ENCODE data around the gene RBM47. TPM values are rescaled to one million over a fixed set of nuclear protein-coding genes. Genes with fewer than 3 reads are reported as not detected.

The RBM47 gene
- total and polyA plus RNA-seq, 4 experiments from 2014 or later = 0.10 to 1.5 (median 0.87) TPM

- no peak overlapping the region for H3K27ac Mint-ChIP-seq
- POLR2A ChIA-PET (ENCODE audit: partially characterized antibody) = no interaction called here
Measured at GRCh38 chr4:40506066-40506465, 123.6 kb downstream of the RBM47 start.

GRCh38 chr4:40502934-40503333 lies 126.7 kb downstream of the RBM47 start:
- Histone ChIP-seq H3K27me3 (ENCODE audit: insufficient read depth, low read length) (no peaks in the 10 kb centered on the region), H3K4me1 (ENCODE audit: insufficient read depth, low read length) (no peaks in the 10 kb centered on the region), H3K9me3 (ENCODE audit: control insufficient read depth in 1 of 2, low read length in 2 of 2) (no peaks in the 10 kb centered on the region), H3K27ac (ENCODE audit: low read depth, low read length) (no peak overlapping the region), H3K36me3 (ENCODE audit: insufficient read depth, low read length) (no peaks in the 10 kb centered on the region), H3K4me3 (ENCODE audit: low read length in 2 of 2) (no peak overlapping the region)
- intact Hi-C loops (cut with micrococcal nuclease) = no loop called here
- no peaks in the 10 kb centered on the region for H3K9me3 Mint-ChIP-seq
- ChIA-PET CTCF (ENCODE audit: partially characterized antibody) (no interaction called here), POLR2A (ENCODE audit: partially characterized antibody) (no interaction called here)
- H3K36me3 Mint-ChIP-seq = no peaks in the 10 kb centered on the region
- no peak for DNase-seq
- H3K4me3 Mint-ChIP-seq = no peak overlapping the region
- H3K4me1 Mint-ChIP-seq = peaks cover 0 to 5% (median 5%) of the 10 kb centered on the region in 4 donors
- H3K27ac Mint-ChIP-seq = no peak overlapping the region
- no peaks in the 10 kb centered on the region for H3K27me3 Mint-ChIP-seq

More at GRCh38 chr4:40506066-40506465, 123.6 kb downstream of the RBM47 start:
- Histone ChIP-seq H3K9me3 (ENCODE audit: control insufficient read depth in 1 of 2, low read length in 2 of 2) (no peaks in the 10 kb centered on the region), H3K4me3 (ENCODE audit: low read length in 2 of 2) (no peak overlapping the region), H3K27me3 (ENCODE audit: insufficient read depth, low read length) (no peaks in the 10 kb centered on the region), H3K36me3 (ENCODE audit: insufficient read depth, low read length) (no peaks in the 10 kb centered on the region), H3K27ac (ENCODE audit: low read depth, low read length) (no peak overlapping the region), H3K4me1 (ENCODE audit: insufficient read depth, low read length) (no peaks in the 10 kb centered on the region)
- H3K27me3 Mint-ChIP-seq = peaks cover 0 to 2% of the 10 kb centered on the region in 2 donors
- CTCF ChIA-PET (ENCODE audit: partially characterized antibody) = no interaction called here
- H3K4me1 Mint-ChIP-seq = peaks cover 0 to 5% (median 5%) of the 10 kb centered on the region in 4 donors
- no peak overlapping the region for H3K4me3 Mint-ChIP-seq
- H3K9me3 Mint-ChIP-seq = no peaks in the 10 kb centered on the region
- intact Hi-C loops (cut with micrococcal nuclease) = no loop called here
- no peak for DNase-seq
- H3K36me3 Mint-ChIP-seq = no peaks in the 10 kb centered on the region

DNA sequence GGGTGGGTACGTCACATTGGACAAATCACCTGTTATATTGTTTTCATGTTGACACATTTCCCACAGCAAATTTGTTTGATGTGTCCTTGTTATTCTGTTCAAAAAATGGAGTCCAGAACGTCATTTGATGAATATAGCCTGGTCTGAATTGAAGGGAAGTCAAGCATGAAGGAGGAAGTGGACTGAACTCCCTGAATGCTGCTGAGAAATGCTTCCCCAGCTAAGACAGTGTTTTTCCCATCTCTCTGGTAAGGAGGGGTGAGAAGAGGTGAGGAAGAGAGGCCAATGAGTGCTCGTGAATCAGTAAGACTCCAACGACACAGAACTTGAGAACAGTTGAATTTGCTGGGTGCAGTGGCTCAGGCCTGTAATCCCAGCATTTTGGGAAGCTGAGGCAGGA lies 127.4 kb downstream of the RBM47 start:
- no peak overlapping the region for H3K27ac ChIP-seq (ENCODE audit: low read depth, low read length)
- intact Hi-C loops (cut with micrococcal nuclease) = no loop called here
- CTCF ChIA-PET (ENCODE audit: partially characterized antibody) = no interaction called here
- H3K27ac Mint-ChIP-seq = no peak overlapping the region
- H3K4me3 ChIP-seq (ENCODE audit: low read length in 2 of 2) = no peak overlapping the region
- H3K9me3 ChIP-seq (ENCODE audit: control insufficient read depth in 1 of 2, low read length in 2 of 2) = no peaks in the 10 kb centered on the region
- no peaks in the 10 kb centered on the region for H3K9me3 Mint-ChIP-seq
- no peak for DNase-seq
- no peaks in the 10 kb centered on the region for H3K36me3 ChIP-seq (ENCODE audit: insufficient read depth, low read length)
- peaks cover 0 to 5% (median 5%) of the 10 kb centered on the region in 4 donors for H3K4me1 Mint-ChIP-seq
- no peak overlapping the region for H3K4me3 Mint-ChIP-seq
- H3K36me3 Mint-ChIP-seq = no peaks in the 10 kb centered on the region
- POLR2A ChIA-PET (ENCODE audit: partially characterized antibody) = no interaction called here
- H3K27me3 ChIP-seq (ENCODE audit: insufficient read depth, low read length) = no peaks in the 10 kb centered on the region
- no peaks in the 10 kb centered on the region for H3K4me1 ChIP-seq (ENCODE audit: insufficient read depth, low read length)
- no peaks in the 10 kb centered on the region for H3K27me3 Mint-ChIP-seq

DNA sequence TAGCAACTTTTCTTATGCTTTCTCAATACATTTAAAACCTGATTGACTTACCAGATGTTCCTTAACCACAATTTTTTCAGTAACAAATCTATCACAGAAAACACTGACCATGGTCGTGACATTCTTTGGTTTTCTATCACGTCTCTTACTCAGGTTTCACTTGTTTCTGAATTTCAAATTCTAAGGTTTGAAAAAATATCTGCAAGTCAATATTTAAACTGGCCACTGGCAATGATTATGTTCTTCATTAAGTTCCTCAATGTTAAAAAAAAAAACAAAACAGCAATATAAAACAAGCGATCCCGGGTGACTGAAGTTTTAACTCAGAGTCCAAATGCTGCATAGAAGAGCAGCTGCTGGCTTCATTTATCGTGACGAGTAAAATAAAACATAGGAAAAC lies 128.9 kb downstream of the RBM47 start:
- no peak for DNase-seq
- H3K9me3 ChIP-seq (ENCODE audit: control insufficient read depth in 1 of 2, low read length in 2 of 2) = no peaks in the 10 kb centered on the region
- Mint-ChIP-seq H3K4me1 (peaks cover 0 to 5% (median 5%) of the 10 kb centered on the region in 4 donors), H3K27me3 (no peaks in the 10 kb centered on the region), H3K4me3 (no peak overlapping the region), H3K9me3 (no peaks in the 10 kb centered on the region), H3K27ac (no peak overlapping the region), H3K36me3 (no peaks in the 10 kb centered on the region)
- ChIA-PET CTCF (ENCODE audit: partially characterized antibody) (no interaction called here), POLR2A (ENCODE audit: partially characterized antibody) (no interaction called here)
- no peaks in the 10 kb centered on the region for H3K27me3 ChIP-seq (ENCODE audit: insufficient read depth, low read length)
- H3K27ac ChIP-seq (ENCODE audit: low read depth, low read length) = no peak overlapping the region
- H3K4me3 ChIP-seq (ENCODE audit: low read length in 2 of 2) = no peak overlapping the region
- no peaks in the 10 kb centered on the region for H3K36me3 ChIP-seq (ENCODE audit: insufficient read depth, low read length)
- intact Hi-C loops (cut with micrococcal nuclease) = no loop called here
- H3K4me1 ChIP-seq (ENCODE audit: insufficient read depth, low read length) = no peaks in the 10 kb centered on the region

GRCh38 chr4:40493160-40493559 lies 136.5 kb downstream of the RBM47 start:
- H3K27me3 Mint-ChIP-seq = peaks cover 1 to 3% of the 10 kb centered on the region in 2 donors
- Histone ChIP-seq H3K4me1 (ENCODE audit: insufficient read depth, low read length) (no peaks in the 10 kb centered on the region), H3K4me3 (ENCODE audit: low read length in 2 of 2) (no peak overlapping the region), H3K27me3 (ENCODE audit: insufficient read depth, low read length) (no peaks in the 10 kb centered on the region), H3K27ac (ENCODE audit: low read depth, low read length) (no peak overlapping the region), H3K9me3 (ENCODE audit: control insufficient read depth in 1 of 2, low read length in 2 of 2) (no peaks in the 10 kb centered on the region), H3K36me3 (ENCODE audit: insufficient read depth, low read length) (no peaks in the 10 kb centered on the region)
- ChIA-PET POLR2A (ENCODE audit: partially characterized antibody) (no interaction called here), CTCF (ENCODE audit: partially characterized antibody) (no interaction called here)
- intact Hi-C loops (cut with micrococcal nuclease) = no loop called here
- no peaks in the 10 kb centered on the region for H3K9me3 Mint-ChIP-seq
- no peaks in the 10 kb centered on the region for H3K36me3 Mint-ChIP-seq
- H3K27ac Mint-ChIP-seq = no peak overlapping the region
- no peak overlapping the region for H3K4me3 Mint-ChIP-seq
- DNase-seq = no peak
- no peaks in the 10 kb centered on the region for H3K4me1 Mint-ChIP-seq

DNA sequence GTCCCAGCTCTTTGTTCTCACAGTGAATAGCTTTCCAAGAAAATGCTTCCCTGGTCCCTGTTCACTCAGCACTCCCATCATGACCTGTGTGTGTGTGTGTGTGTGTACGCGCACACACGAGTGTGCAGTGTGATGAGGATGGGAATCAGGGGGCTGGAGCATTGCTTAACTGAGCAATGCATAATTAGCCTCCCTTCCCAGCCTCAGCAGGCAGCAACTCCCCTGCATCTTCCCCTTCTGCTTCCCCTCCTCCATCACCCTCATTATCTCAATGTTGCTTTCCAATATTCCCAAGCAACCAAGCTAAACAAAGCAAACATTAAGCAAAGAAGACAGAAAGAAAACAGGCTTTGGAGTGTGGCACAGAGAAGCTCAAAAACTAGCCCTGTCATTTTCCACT lies 137.0 kb downstream of the RBM47 start:
- no peaks in the 10 kb centered on the region for H3K27me3 ChIP-seq (ENCODE audit: insufficient read depth, low read length)
- no peaks in the 10 kb centered on the region for H3K9me3 ChIP-seq (ENCODE audit: control insufficient read depth in 1 of 2, low read length in 2 of 2)
- DNase-seq = no peak
- Mint-ChIP-seq H3K4me3 (peak overlapping the region in 1 of 8 donors; percentile 17), H3K36me3 (no peaks in the 10 kb centered on the region), H3K27ac (no peak overlapping the region), H3K9me3 (no peaks in the 10 kb centered on the region), H3K4me1 (no peaks in the 10 kb centered on the region), H3K27me3 (peaks cover 1 to 3% of the 10 kb centered on the region in 2 donors)
- no peaks in the 10 kb centered on the region for H3K4me1 ChIP-seq (ENCODE audit: insufficient read depth, low read length)
- CTCF ChIA-PET (ENCODE audit: partially characterized antibody) = no interaction called here
- H3K36me3 ChIP-seq (ENCODE audit: insufficient read depth, low read length) = no peaks in the 10 kb centered on the region
- intact Hi-C loops (cut with micrococcal nuclease) = no loop called here
- H3K4me3 ChIP-seq (ENCODE audit: low read length in 2 of 2) = no peak overlapping the region
- no peak overlapping the region for H3K27ac ChIP-seq (ENCODE audit: low read depth, low read length)
- POLR2A ChIA-PET (ENCODE audit: partially characterized antibody) = no interaction called here

- DNase-seq = no peak
- no peaks in the 10 kb centered on the region for H3K4me1 Mint-ChIP-seq
- Histone ChIP-seq H3K4me1 (ENCODE audit: insufficient read depth, low read length) (no peaks in the 10 kb centered on the region), H3K27ac (ENCODE audit: low read depth, low read length) (no peak overlapping the region), H3K27me3 (ENCODE audit: insufficient read depth, low read length) (no peaks in the 10 kb centered on the region), H3K4me3 (ENCODE audit: low read length in 2 of 2) (no peak overlapping the region), H3K36me3 (ENCODE audit: insufficient read depth, low read length) (no peaks in the 10 kb centered on the region), H3K9me3 (ENCODE audit: control insufficient read depth in 1 of 2, low read length in 2 of 2) (no peaks in the 10 kb centered on the region)
- no peak overlapping the region for H3K4me3 Mint-ChIP-seq
- H3K9me3 Mint-ChIP-seq = peaks cover 0 to 2% (median 0%) of the 10 kb centered on the region in 8 donors
- POLR2A ChIA-PET (ENCODE audit: partially characterized antibody) = no interaction called here
- intact Hi-C loops (cut with micrococcal nuclease) = no loop called here
- CTCF ChIA-PET (ENCODE audit: partially characterized antibody) = no interaction called here
- H3K36me3 Mint-ChIP-seq = no peaks in the 10 kb centered on the region
- peaks cover 6 to 9% of the 10 kb centered on the region in 2 donors for H3K27me3 Mint-ChIP-seq
- no peak overlapping the region for H3K27ac Mint-ChIP-seq
Measured at GRCh38 chr4:40490481-40490880, 139.2 kb downstream of the RBM47 start.

DNA sequence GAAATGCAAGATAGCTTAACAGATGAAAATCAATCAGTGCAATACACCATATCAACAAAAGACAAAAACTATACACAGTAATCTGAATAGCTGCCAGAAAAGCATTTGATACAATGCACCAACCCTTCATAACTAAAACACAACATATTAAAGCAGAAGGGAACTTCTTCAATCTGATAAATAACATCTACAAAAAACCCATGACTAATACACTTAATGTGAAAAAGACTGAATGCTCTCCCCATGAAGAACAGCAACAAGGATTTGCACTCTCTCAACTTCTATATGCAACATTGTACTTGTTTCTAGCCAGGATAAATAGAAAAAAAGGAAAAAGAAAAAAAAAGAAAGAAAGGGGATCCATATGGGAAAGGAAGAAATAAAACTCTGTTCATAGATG lies 139.7 kb downstream of the RBM47 start:
- H3K36me3 Mint-ChIP-seq = no peaks in the 10 kb centered on the region
- peaks cover 6 to 9% of the 10 kb centered on the region in 2 donors for H3K27me3 Mint-ChIP-seq
- H3K9me3 Mint-ChIP-seq = peaks cover 0 to 2% (median 0%) of the 10 kb centered on the region in 8 donors
- ChIA-PET POLR2A (ENCODE audit: partially characterized antibody) (no interaction called here), CTCF (ENCODE audit: partially characterized antibody) (no interaction called here)
- intact Hi-C loops (cut with micrococcal nuclease) = no loop called here
- H3K4me3 Mint-ChIP-seq = no peak overlapping the region
- H3K27ac Mint-ChIP-seq = no peak overlapping the region
- no peak overlapping the region for H3K4me3 ChIP-seq (ENCODE audit: low read length in 2 of 2)
- no peaks in the 10 kb centered on the region for H3K4me1 Mint-ChIP-seq
- H3K4me1 ChIP-seq (ENCODE audit: insufficient read depth, low read length) = no peaks in the 10 kb centered on the region
- H3K27ac ChIP-seq (ENCODE audit: low read depth, low read length) = no peak overlapping the region
- no peak for DNase-seq
- H3K9me3 ChIP-seq (ENCODE audit: control insufficient read depth in 1 of 2, low read length in 2 of 2) = no peaks in the 10 kb centered on the region
- H3K36me3 ChIP-seq (ENCODE audit: insufficient read depth, low read length) = no peaks in the 10 kb centered on the region
- no peaks in the 10 kb centered on the region for H3K27me3 ChIP-seq (ENCODE audit: insufficient read depth, low read length)
